GM23338 (cell line): ENCODE results near the gene NEFH.

Source experiments
- CTCF ChIP-seq, 2 experiments: fragments of 200-600 bp in 1 of 2; sonication (generic) in 1 of 2; conservative IDR thresholded peaks; 2 replicates each; pipeline versions ENCODE4 v1.5.1 to v1.6.1; 2016 to 2017; ENCODE audit warnings: antibody characterized with exemption in 2 of 2, low read depth in 2 of 2, mild to moderate bottlenecking in 2 of 2, moderate library complexity in 1 of 2
- POLR2AphosphoS5 ChIP-seq: IDR thresholded peaks from 2 replicates; pipeline ENCODE4 v1.6.1; 2016; ENCODE audit warnings: antibody characterized with exemption, low read depth

- no peak for TF ChIP-seq CTCF (conservative IDR thresholded peaks at IDR 0.05; ENCODE audit: low read depth in 2 of 2)
- no peak for TF ChIP-seq POLR2AphosphoS5
Measured at GRCh38 chr22:29449296-29449875, 30.6 kb upstream of the NEFH start.
